ENCODE data around the gene HS3ST1.

HS3ST1 gene

GRCh38 chr4:11436084-11436483 lies 7.4 kb upstream of the HS3ST1 start:
- no peak for TF ChIP-seq CTCF (conservative IDR thresholded peaks at IDR 0.05; ENCODE audit: low read depth, low read length)
- no peak overlapping the region for H3K9ac ChIP-seq
- no peaks in the 10 kb centered on the region for H3K4me1 ChIP-seq (ENCODE audit: low read depth, poor library complexity, severe bottlenecking)
- H3K27ac ChIP-seq: no peak overlapping the region
- no peaks in the 10 kb centered on the region for H3K79me2 ChIP-seq (ENCODE audit: insufficient read depth, low read depth)
- no peak overlapping the region for H3K4me2 ChIP-seq
- no peaks in the 10 kb centered on the region for H3K27me3 ChIP-seq (ENCODE audit: insufficient read depth, low read depth)
- H4K20me1 ChIP-seq (ENCODE audit: insufficient read depth): no peaks in the 10 kb centered on the region
- no peaks in the 10 kb centered on the region for H3K36me3 ChIP-seq (ENCODE audit: insufficient read depth)
- H3K4me3 ChIP-seq (IDR thresholded peaks at IDR 0.05; ENCODE audit: insufficient read depth, low read depth, low read length): no peak overlapping the region
- no peak overlapping the region for H2AFZ ChIP-seq (ENCODE audit: low read depth)

- Histone ChIP-seq H3K27me3 (ENCODE audit: insufficient read depth, low read depth) (no peaks in the 10 kb centered on the region), H2AFZ (ENCODE audit: low read depth) (no peak overlapping the region), H3K4me3 (IDR thresholded peaks at IDR 0.05; ENCODE audit: insufficient read depth, low read depth, low read length) (no peak overlapping the region), H3K4me2 (no peak overlapping the region), H3K27ac (no peak overlapping the region), H3K36me3 (ENCODE audit: insufficient read depth) (no peaks in the 10 kb centered on the region), H3K9ac (no peak overlapping the region), H3K4me1 (ENCODE audit: low read depth, poor library complexity, severe bottlenecking) (no peaks in the 10 kb centered on the region), H3K79me2 (ENCODE audit: insufficient read depth, low read depth) (no peaks in the 10 kb centered on the region), H4K20me1 (ENCODE audit: insufficient read depth) (no peaks in the 10 kb centered on the region)
- TF ChIP-seq CTCF (conservative IDR thresholded peaks at IDR 0.05; ENCODE audit: low read depth, low read length): no peak
Observed at GRCh38 chr4:11435557-11435956, 6.9 kb upstream of the HS3ST1 start.

- H3K4me1 ChIP-seq (ENCODE audit: low read depth, poor library complexity, severe bottlenecking): no peaks in the 10 kb centered on the region
- no peaks in the 10 kb centered on the region for H3K79me2 ChIP-seq (ENCODE audit: insufficient read depth, low read depth)
- no peak for TF ChIP-seq CTCF (conservative IDR thresholded peaks at IDR 0.05; ENCODE audit: low read depth, low read length)
- no peaks in the 10 kb centered on the region for H3K36me3 ChIP-seq (ENCODE audit: insufficient read depth)
- no peak overlapping the region for H2AFZ ChIP-seq (ENCODE audit: low read depth)
- no peak overlapping the region for H3K9ac ChIP-seq
- H3K27ac ChIP-seq: no peak overlapping the region
- H4K20me1 ChIP-seq (ENCODE audit: insufficient read depth): no peaks in the 10 kb centered on the region
- no peak overlapping the region for H3K4me3 ChIP-seq (IDR thresholded peaks at IDR 0.05; ENCODE audit: insufficient read depth, low read depth, low read length)
- H3K4me2 ChIP-seq: no peak overlapping the region
- H3K27me3 ChIP-seq (ENCODE audit: insufficient read depth, low read depth): no peaks in the 10 kb centered on the region
Observed at GRCh38 chr4:11431111-11431510, 2.4 kb upstream of the HS3ST1 start.

- Histone ChIP-seq H3K4me2 (no peak overlapping the region), H3K79me2 (ENCODE audit: insufficient read depth, low read depth) (no peaks in the 10 kb centered on the region), H2AFZ (ENCODE audit: low read depth) (no peak overlapping the region), H3K27me3 (ENCODE audit: insufficient read depth, low read depth) (no peaks in the 10 kb centered on the region), H3K27ac (no peak overlapping the region), H3K9ac (no peak overlapping the region), H4K20me1 (ENCODE audit: insufficient read depth) (no peaks in the 10 kb centered on the region), H3K4me1 (ENCODE audit: low read depth, poor library complexity, severe bottlenecking) (no peaks in the 10 kb centered on the region), H3K4me3 (IDR thresholded peaks at IDR 0.05; ENCODE audit: insufficient read depth, low read depth, low read length) (no peak overlapping the region), H3K36me3 (ENCODE audit: insufficient read depth) (no peaks in the 10 kb centered on the region)
- TF ChIP-seq CTCF (conservative IDR thresholded peaks at IDR 0.05; ENCODE audit: low read depth, low read length): no peak
Observed at GRCh38 chr4:11430536-11430935, 1.8 kb upstream of the HS3ST1 start.

DNA sequence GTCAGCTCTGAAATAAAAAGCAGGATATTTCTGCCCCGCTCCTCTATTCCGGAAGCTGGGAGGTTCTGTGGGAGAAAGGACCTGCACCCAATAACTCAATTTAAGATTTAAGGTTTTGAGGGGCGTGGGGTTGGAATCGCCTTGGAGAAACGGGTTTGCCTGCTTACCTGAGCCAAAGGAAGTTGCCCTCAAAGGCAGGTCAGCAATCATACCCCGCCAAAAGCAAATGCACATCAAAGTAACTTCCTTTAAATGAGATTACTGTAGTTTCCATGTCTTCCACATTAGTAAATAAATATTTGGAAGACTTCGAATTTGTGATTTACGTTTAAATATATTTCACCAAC lies 978 bp upstream of the HS3ST1 start:
- no peaks in the 10 kb centered on the region for H4K20me1 ChIP-seq (ENCODE audit: insufficient read depth)
- H3K4me2 ChIP-seq: no peak overlapping the region
- H3K27me3 ChIP-seq (ENCODE audit: insufficient read depth, low read depth): no peaks in the 10 kb centered on the region
- no peak overlapping the region for H2AFZ ChIP-seq (ENCODE audit: low read depth)
- H3K27ac ChIP-seq: no peak overlapping the region
- no peaks in the 10 kb centered on the region for H3K36me3 ChIP-seq (ENCODE audit: insufficient read depth)
- TF ChIP-seq CTCF (conservative IDR thresholded peaks at IDR 0.05; ENCODE audit: low read depth, low read length): no peak
- no peak overlapping the region for H3K4me3 ChIP-seq (IDR thresholded peaks at IDR 0.05; ENCODE audit: insufficient read depth, low read depth, low read length)
- H3K4me1 ChIP-seq (ENCODE audit: low read depth, poor library complexity, severe bottlenecking): no peaks in the 10 kb centered on the region
- H3K79me2 ChIP-seq (ENCODE audit: insufficient read depth, low read depth): no peaks in the 10 kb centered on the region
- H3K9ac ChIP-seq: no peak overlapping the region
